Smooth muscle cell (in vitro differentiated cells): Measurements from ENCODE around the gene UCN2. TPM values are rescaled to one million over a fixed set of nuclear protein-coding genes. Genes with fewer than 3 reads are reported as not detected.

ENCODE experiments used
- DNase-seq: peaks from one replicate; lab custom pipeline; 2025; ENCODE audit not compliant: unreplicated experiment; lab: John Stamatoyannopoulos, UW
- H2AFZ ChIP-seq: fragments of 200-600 bp; sonication (generic); 2 replicates; pipeline ENCODE4 v1.6.0; 2016; ENCODE audit warnings: antibody characterized with exemption, low read depth, mild to moderate bottlenecking
- H3F3A ChIP-seq: fragments of 200-600 bp; sonication (generic); 2 replicates; pipeline ENCODE4 v1.6.0; 2017; ENCODE audit warnings: antibody characterized with exemption, low read depth
- H3K27ac ChIP-seq: fragments of 200-600 bp; sonication (generic); 2 replicates; pipeline ENCODE4 v1.5.1; 2016; ENCODE audit warnings: low read depth, mild to moderate bottlenecking
- H3K27me3 ChIP-seq: fragments of 200-600 bp; sonication (generic); 2 replicates; pipeline ENCODE4 v1.6.1; 2016; ENCODE audit warnings: low read depth, mild to moderate bottlenecking
- H3K36me3 ChIP-seq: fragments of 200-600 bp; sonication (generic); 2 replicates; pipeline ENCODE4 v1.5.1; 2016; ENCODE audit warnings: low read depth
- H3K4me1 ChIP-seq: fragments of 200-600 bp; sonication (generic); 2 replicates; pipeline ENCODE4 v1.5.1; 2016; ENCODE audit warnings: low read depth
- H3K4me2 ChIP-seq: fragments of 200-600 bp; sonication (generic); 2 replicates; pipeline ENCODE4 v1.6.0; 2016; ENCODE audit warnings: mild to moderate bottlenecking
- H3K4me3 ChIP-seq: fragments of 200-600 bp; sonication (generic); 2 replicates; pipeline ENCODE4 v1.5.1; 2016; ENCODE audit warnings: mild to moderate bottlenecking
- H3K79me2 ChIP-seq: fragments of 200-600 bp; sonication (generic); 2 replicates; pipeline ENCODE4 v1.6.0; 2016; ENCODE audit warnings: low read depth, mild to moderate bottlenecking
- H3K9ac ChIP-seq: fragments of 200-600 bp; sonication (generic); 2 replicates; pipeline ENCODE4 v1.6.0; 2016; ENCODE audit warnings: low read depth
- H3K9me3 ChIP-seq: fragments of 200-600 bp; sonication (generic); replicated peaks from 2 replicates; pipeline ENCODE4 v1.5.1; 2016; ENCODE audit warnings: low read depth
- H4K20me1 ChIP-seq: fragments of 200-600 bp; sonication (generic); 2 replicates; pipeline ENCODE4 v1.6.0; 2016; ENCODE audit warnings: low read depth
- WGBS: methylation state at CpG from one replicate; pipeline ENCODE4 v1.1.7; 2016; ENCODE audit warnings: low lambda C conversion rate; 5-methylcytosine and 5-hydroxymethylcytosine counted together
- polyA plus RNA-seq: library from polyadenylated mRNA; unstranded; fragments of >200 nt; fragmentation: Nextera tagmentation; extraction: Ambion mirVana; gene quantifications from 2 replicates; pipeline ENCODE4 v1.2.1, GENCODE V29; 2016
- total RNA-seq: library from RNA; depleted of rRNA; stranded (reverse); fragments of >200 nt; gene quantifications from 2 replicates; pipeline ENCODE4 v1.2.3, GENCODE V29; 2014
- TF ChIP-seq, protein P1 (sequence below): fragments of 200-600 bp; sonication (generic); IDR thresholded peaks from 2 replicates; pipeline ENCODE4 v1.5.1; 2017; ENCODE audit warnings: borderline replicate concordance, mild to moderate bottlenecking, antibody characterized with exemption; ENCODE audit not compliant: insufficient read depth, poor library complexity, severe bottlenecking

The UCN2 gene
- total and polyA plus RNA-seq, 2 experiments from 2014 or later, result 4.3 to 7.0 TPM

DNA sequence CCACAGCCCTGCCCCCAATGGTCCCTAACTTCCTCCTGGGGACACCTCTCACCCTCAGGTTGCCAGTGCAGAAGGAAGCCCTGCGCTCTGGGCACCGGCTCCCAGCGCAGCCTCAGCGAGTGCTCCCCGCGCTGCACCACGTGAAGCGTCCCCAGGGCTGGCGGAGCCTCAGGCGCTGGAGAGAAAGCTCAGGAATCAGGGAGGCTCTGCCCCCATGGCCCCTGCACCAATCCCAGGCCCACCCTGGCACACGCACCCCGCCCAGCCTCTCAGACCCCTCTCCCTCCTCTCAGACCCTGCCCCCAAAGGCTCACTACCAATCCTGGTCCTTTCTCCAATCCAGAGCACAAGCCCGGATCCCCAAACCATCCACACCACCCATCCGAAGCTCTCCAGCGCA is 24.6 kb upstream of the UCN2 start:
- H3K4me3 ChIP-seq, result no peak overlapping the region
- no peak for DNase-seq
- peaks cover 67% of the 10 kb centered on the region for H4K20me1 ChIP-seq
- no peak overlapping the region for H2AFZ ChIP-seq
- no peaks in the 10 kb centered on the region for H3F3A ChIP-seq
- H3K4me1 ChIP-seq, result no peaks in the 10 kb centered on the region
- WGBS, result 95% methylated on average over 15 of the region's 15 CpGs
- H3K9me3 ChIP-seq, result no peaks in the 10 kb centered on the region
- H3K4me2 ChIP-seq, result no peak overlapping the region
- no peaks in the 10 kb centered on the region for H3K27me3 ChIP-seq
- no peak overlapping the region for H3K9ac ChIP-seq
- TF ChIP-seq, protein P1, sequence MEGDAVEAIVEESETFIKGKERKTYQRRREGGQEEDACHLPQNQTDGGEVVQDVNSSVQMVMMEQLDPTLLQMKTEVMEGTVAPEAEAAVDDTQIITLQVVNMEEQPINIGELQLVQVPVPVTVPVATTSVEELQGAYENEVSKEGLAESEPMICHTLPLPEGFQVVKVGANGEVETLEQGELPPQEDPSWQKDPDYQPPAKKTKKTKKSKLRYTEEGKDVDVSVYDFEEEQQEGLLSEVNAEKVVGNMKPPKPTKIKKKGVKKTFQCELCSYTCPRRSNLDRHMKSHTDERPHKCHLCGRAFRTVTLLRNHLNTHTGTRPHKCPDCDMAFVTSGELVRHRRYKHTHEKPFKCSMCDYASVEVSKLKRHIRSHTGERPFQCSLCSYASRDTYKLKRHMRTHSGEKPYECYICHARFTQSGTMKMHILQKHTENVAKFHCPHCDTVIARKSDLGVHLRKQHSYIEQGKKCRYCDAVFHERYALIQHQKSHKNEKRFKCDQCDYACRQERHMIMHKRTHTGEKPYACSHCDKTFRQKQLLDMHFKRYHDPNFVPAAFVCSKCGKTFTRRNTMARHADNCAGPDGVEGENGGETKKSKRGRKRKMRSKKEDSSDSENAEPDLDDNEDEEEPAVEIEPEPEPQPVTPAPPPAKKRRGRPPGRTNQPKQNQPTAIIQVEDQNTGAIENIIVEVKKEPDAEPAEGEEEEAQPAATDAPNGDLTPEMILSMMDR, result no peak
- no peaks in the 10 kb centered on the region for H3K36me3 ChIP-seq
- H3K27ac ChIP-seq, result no peak overlapping the region
- H3K79me2 ChIP-seq, result peaks cover 1% of the 10 kb centered on the region

DNA sequence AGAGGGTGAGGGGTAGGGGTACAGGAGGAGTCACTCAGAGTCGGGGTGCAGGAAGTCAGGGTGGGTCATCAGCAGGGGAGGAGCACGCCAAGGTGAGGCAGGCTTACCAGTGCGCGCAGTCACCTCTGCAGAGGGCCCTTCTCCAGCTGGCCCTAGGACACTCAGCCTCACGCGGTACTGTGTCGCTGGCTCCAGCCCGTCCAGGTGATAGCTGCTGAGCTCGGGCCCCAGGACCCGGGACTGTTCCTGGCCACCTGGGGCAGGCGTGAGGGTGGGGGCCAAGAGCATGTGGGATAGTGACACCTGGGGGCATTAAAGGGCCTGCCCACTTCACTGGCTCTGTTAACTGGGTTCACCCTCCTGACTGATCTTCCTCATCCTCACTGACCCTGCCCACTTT is 24.1 kb upstream of the UCN2 start:
- TF ChIP-seq, protein P1, result no peak
- no peaks in the 10 kb centered on the region for H3K79me2 ChIP-seq
- no peaks in the 10 kb centered on the region for H3F3A ChIP-seq
- H3K4me3 ChIP-seq, result no peak overlapping the region
- no peaks in the 10 kb centered on the region for H3K4me1 ChIP-seq
- no peaks in the 10 kb centered on the region for H3K27me3 ChIP-seq
- H3K4me2 ChIP-seq, result no peak overlapping the region
- H2AFZ ChIP-seq, result no peak overlapping the region
- H3K9me3 ChIP-seq, result no peaks in the 10 kb centered on the region
- DNase-seq, result no peak
- no peaks in the 10 kb centered on the region for H3K36me3 ChIP-seq
- 93% methylated on average over 11 of the region's 11 CpGs for WGBS
- H3K27ac ChIP-seq, result no peak overlapping the region
- no peak overlapping the region for H3K9ac ChIP-seq
- H4K20me1 ChIP-seq, result peaks cover 67% of the 10 kb centered on the region

DNA sequence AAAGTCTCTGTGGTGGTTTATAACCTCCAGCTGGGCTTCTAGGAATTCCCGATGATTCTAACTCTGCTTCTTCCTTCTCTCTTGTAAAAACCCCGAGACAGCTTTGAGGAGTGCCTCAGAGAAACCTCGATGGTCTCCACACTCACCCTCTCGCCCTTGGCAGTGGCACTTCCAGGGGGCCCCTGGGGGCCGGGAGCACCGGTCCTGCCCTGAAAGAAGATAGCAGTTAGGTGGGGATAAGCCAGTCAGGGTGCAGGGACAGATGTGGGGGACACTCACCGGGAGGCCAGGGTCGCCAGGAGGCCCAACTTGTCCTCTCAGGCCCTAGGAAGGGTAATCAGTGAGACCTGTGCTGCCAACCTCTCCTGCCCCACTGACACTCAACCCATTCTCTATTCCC is 21.8 kb upstream of the UCN2 start:
- Histone ChIP-seq H3K27me3 (no peaks in the 10 kb centered on the region), H3K9me3 (no peaks in the 10 kb centered on the region), H3K27ac (no peak overlapping the region), H3F3A (no peaks in the 10 kb centered on the region), H3K4me1 (no peaks in the 10 kb centered on the region), H3K4me2 (no peak overlapping the region), H3K4me3 (no peak overlapping the region), H3K9ac (no peak overlapping the region), H3K36me3 (no peaks in the 10 kb centered on the region), H4K20me1 (peaks cover 55% of the 10 kb centered on the region), H3K79me2 (no peaks in the 10 kb centered on the region), H2AFZ (no peak overlapping the region)
- no peak for DNase-seq
- WGBS, result 100% methylated on average over 8 of the region's 8 CpGs
- TF ChIP-seq, protein P1, result no peak

DNA sequence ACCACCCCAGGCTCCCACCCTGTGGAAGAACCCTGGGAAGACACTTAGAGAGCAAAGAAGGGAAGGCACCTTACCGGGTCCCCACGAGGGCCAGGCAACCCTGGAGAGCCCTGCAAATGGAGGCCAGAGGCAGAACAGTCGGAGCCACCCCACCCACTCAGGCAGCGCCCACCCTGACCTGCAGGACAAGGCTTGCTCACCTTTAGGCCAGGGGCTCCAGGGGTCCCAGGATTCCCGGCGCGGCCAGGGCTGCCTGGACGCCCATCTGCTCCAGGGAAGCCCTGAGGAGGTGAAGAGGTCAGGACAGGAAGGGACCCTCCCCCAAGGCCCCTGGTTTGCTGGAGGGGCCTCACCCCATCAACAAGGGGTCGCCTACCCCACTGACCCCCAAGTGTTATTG is 21.3 kb upstream of the UCN2 start:
- H3K27me3 ChIP-seq, result no peaks in the 10 kb centered on the region
- no peak overlapping the region for H3K4me2 ChIP-seq
- H4K20me1 ChIP-seq, result peaks cover 49% of the 10 kb centered on the region
- no peak overlapping the region for H3K4me3 ChIP-seq
- no peaks in the 10 kb centered on the region for H3K9me3 ChIP-seq
- H3K9ac ChIP-seq, result no peak overlapping the region
- H3K27ac ChIP-seq, result no peak overlapping the region
- TF ChIP-seq, protein P1, result no peak
- WGBS, result over 99% methylated on average over 7 of the region's 9 CpGs
- no peaks in the 10 kb centered on the region for H3K4me1 ChIP-seq
- DNase-seq, result no peak
- H3F3A ChIP-seq, result no peaks in the 10 kb centered on the region
- H3K36me3 ChIP-seq, result no peaks in the 10 kb centered on the region
- no peaks in the 10 kb centered on the region for H3K79me2 ChIP-seq
- H2AFZ ChIP-seq, result no peak overlapping the region
